HG03442 (cell line): ENCODE measurements around the gene TPI1.

Experiments
- ATAC-seq: cut with Tn5 transposase; IDR thresholded peaks from one replicate; pipeline ENCODE4 v1.9.1; 2021; ENCODE audit warnings: mild to moderate bottlenecking, moderate library complexity; ENCODE audit not compliant: unreplicated experiment

The TPI1 gene

GRCh38 chr12:6916426-6917200, 49.3 kb downstream of the TPI1 start:
- no peak for ATAC-seq

GRCh38 chr12:6917491-6918231, 50.3 kb downstream of the TPI1 start:
- no peak for ATAC-seq

- ATAC-seq = no peak
These were observed 52.3 kb downstream of the TPI1 start for GRCh38 chr12:6919588-6919987.
